AG10803 (cell line): ENCODE measurements around the gene LANCL2.

Source experiments
- DNase-seq: peaks from one replicate; pipeline ENCODE4 v3.0.0; 2010; ENCODE audit warnings: low read depth
- H3K4me3 ChIP-seq: 2 replicates; pipeline ENCODE4 v1.5.1; 2011; ENCODE audit warnings: mild to moderate bottlenecking, low read length, control low read depth
- CTCF ChIP-seq: conservative IDR thresholded peaks from 2 replicates; pipeline ENCODE4 v1.5.1; 2011; ENCODE audit warnings: mild to moderate bottlenecking, low read length, control low read depth, inconsistent platforms

Gene LANCL2

GRCh38 chr7:55448526-55448925 is 83.4 kb downstream of the LANCL2 start:
- TF ChIP-seq CTCF: no peak
- DNase-seq: no peak
- H3K4me3 ChIP-seq: no peak overlapping the region

GRCh38 chr7:55449205-55449991 is 84.3 kb downstream of the LANCL2 start:
- H3K4me3 ChIP-seq: no peak overlapping the region
- TF ChIP-seq CTCF: no peak
- DNase-seq: no peak

GRCh38 chr7:55449992-55450535 is 84.9 kb downstream of the LANCL2 start:
- no peak overlapping the region for H3K4me3 ChIP-seq
- TF ChIP-seq CTCF: no peak
- no peak for DNase-seq

- no peak for DNase-seq
- no peak for TF ChIP-seq CTCF
- no peak overlapping the region for H3K4me3 ChIP-seq
These were observed 87.8 kb downstream of the LANCL2 start for GRCh38 chr7:55452971-55453370.

- H3K4me3 ChIP-seq: no peak overlapping the region
- no peak for DNase-seq
- no peak for TF ChIP-seq CTCF
These were observed 92.7 kb downstream of the LANCL2 start for GRCh38 chr7:55457801-55458200.

GRCh38 chr7:55458351-55458750 is 93.2 kb downstream of the LANCL2 start:
- no peak overlapping the region for H3K4me3 ChIP-seq
- no peak for TF ChIP-seq CTCF
- DNase-seq: no peak

GRCh38 chr7:55463686-55464262 is 98.6 kb downstream of the LANCL2 start:
- DNase-seq: no peak
- no peak for TF ChIP-seq CTCF
- no peak overlapping the region for H3K4me3 ChIP-seq
